ENCODE data around the gene ANTKMT. TPM values are rescaled to one million over a fixed set of nuclear protein-coding genes. Genes with fewer than 3 reads are reported as not detected.
A peak's percentile ranks its signal among the peaks of the same experiment; 100 is the strongest.

The ANTKMT gene
- total and polyA plus RNA-seq, 10 donors = 28.6 to 77.2 (median 38.7) TPM

DNA sequence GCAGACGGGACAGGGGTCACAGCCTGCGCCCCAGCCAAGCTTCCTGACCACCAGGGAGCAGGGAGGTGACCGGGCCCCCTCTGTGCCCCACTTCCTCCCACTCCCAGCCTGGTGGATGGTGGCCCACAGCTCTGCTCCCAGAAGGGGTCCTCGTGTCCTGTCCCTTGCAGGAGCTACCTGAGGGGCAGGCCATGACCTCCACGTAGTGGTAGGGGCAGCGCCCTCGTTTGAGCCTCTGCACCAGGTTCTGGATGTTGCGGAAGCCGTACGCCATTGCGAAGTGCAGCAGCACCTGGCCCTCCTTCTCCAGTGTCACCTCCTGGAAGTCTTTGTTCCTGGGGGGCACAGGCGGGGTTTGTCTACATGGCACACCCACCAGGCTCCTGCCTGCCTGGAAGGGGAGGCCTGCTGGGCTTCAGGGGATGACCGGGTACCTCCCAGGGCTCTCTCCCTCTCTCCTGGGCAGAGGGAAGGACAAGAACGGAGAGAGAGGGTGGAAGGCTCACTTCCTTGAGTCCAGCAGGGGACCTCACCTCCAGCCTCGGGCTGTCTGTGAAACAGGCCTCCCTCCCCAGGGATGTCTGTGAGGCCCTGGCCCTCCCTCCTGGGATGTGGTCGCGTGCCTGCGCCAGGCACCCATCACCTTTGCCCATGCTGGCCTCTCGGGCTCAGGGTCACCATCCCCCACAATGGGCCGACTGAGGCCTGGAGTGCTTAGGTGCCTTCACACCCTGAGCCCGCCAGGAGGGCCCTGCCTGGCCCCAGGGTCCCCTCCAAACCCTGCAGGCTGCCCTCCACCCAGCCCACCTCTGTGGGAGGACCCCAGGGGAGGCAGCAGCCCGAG lies 9.9 kb downstream of the ANTKMT start:
- no peak for TF ChIP-seq POLR2A (IDR thresholded peaks at IDR 0.05)
- TF ChIP-seq POLR2AphosphoS5 (IDR thresholded peaks at IDR 0.05) = peak in 2 of 3 donors; percentile 1 to 2
- WGBS, 5 donors = 84 to 93% (median 89%) methylated on average over 17 to 22 of the region's 22 CpGs

DNA sequence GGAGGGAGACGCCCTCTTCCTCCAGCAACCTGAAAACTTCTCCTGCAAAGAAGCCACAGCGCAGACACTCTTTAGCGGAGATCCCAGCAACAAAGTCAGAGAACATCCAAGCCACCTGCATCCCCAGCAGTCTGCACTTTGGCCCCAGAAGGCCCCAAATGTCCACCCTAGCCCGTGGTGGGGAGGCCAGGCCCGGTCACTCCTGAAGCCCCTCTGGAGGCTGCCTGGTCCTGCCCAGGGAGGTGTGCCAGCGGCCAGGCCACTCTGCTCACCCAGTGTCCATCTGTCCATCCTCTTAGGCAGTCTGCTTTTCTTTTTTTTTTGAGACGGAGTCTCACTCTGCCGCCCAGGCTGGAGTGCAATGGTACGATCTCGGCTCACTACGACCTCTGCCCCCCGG lies 11.4 kb downstream of the ANTKMT start:
- Histone ChIP-seq H3K4me1 (peaks cover 0 to 31% (median 19%) of the 10 kb centered on the region in 6 donors), H3K27ac (no peak overlapping the region), H3K9me3 (no peaks in the 10 kb centered on the region), H3K27me3 (replicated peaks in 1 of 7) (peaks cover 0 to 21% (median 8%) of the 10 kb centered on the region in 7 donors), H3K36me3 (peaks cover 0 to 84% (median 58%) of the 10 kb centered on the region in 6 donors), H3K4me3 (no peak overlapping the region)
- no peak for DNase-seq
- TF ChIP-seq POLR2AphosphoS5 (IDR thresholded peaks at IDR 0.05) (no peak), POLR2A (IDR thresholded peaks at IDR 0.05) (no peak)
- TF ChIP-seq, protein P1, sequence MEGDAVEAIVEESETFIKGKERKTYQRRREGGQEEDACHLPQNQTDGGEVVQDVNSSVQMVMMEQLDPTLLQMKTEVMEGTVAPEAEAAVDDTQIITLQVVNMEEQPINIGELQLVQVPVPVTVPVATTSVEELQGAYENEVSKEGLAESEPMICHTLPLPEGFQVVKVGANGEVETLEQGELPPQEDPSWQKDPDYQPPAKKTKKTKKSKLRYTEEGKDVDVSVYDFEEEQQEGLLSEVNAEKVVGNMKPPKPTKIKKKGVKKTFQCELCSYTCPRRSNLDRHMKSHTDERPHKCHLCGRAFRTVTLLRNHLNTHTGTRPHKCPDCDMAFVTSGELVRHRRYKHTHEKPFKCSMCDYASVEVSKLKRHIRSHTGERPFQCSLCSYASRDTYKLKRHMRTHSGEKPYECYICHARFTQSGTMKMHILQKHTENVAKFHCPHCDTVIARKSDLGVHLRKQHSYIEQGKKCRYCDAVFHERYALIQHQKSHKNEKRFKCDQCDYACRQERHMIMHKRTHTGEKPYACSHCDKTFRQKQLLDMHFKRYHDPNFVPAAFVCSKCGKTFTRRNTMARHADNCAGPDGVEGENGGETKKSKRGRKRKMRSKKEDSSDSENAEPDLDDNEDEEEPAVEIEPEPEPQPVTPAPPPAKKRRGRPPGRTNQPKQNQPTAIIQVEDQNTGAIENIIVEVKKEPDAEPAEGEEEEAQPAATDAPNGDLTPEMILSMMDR (IDR thresholded peaks at IDR 0.05 in 8 of 11, conservative IDR thresholded peaks at IDR 0.05 in 3 of 11) = no peak
- intact Hi-C loops (cut with DNase I; ENCODE audit: low total_unique reads) = no loop called here
- 93 to 95% (median 95%) methylated on average over 12 of the region's 12 CpGs for WGBS, 5 donors

More for the DNA sequence above, 9.9 kb downstream of the ANTKMT start:
- peak; percentile 72 for DNase-seq
- Histone ChIP-seq H3K4me3 (no peak overlapping the region), H3K4me1 (peaks cover 5 to 34% (median 31%) of the 10 kb centered on the region in 6 donors), H3K27ac (no peak overlapping the region), H3K27me3 (replicated peaks in 1 of 7) (peaks cover 0 to 35% (median 18%) of the 10 kb centered on the region in 7 donors), H3K9me3 (no peaks in the 10 kb centered on the region), H3K36me3 (peaks cover 0 to 69% (median 43%) of the 10 kb centered on the region in 6 donors)
- intact Hi-C loops (cut with DNase I; ENCODE audit: low total_unique reads) = no loop called here

DNA sequence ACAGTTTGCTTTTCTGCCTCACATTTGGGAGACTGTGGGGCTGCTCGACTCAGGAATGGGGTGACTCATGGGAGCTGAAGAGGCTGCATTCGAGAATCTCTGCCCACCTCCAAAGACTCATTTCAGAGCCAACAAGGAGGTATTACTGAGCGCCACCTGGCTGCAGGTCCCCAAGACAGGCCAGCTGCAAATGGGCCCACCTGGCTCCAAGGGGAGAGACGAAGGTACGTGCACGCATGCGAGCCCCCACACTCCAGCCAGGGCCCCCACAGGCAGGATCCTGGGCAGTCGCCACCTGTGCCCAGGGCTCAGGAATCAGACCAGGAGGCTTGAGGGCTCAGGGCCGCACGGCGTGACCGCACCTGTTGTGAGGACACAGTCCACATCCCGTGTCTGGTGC lies 12.0 kb downstream of the ANTKMT start:
- Histone ChIP-seq H3K27ac (no peak overlapping the region), H3K9me3 (no peaks in the 10 kb centered on the region)
- intact Hi-C loops (cut with DNase I; ENCODE audit: low total_unique reads) = no loop called here

GRCh38 chr16:733382-734207 lies 12.6 kb downstream of the ANTKMT start:
- H3K4me3 ChIP-seq = no peak overlapping the region
- DNase-seq = peak; percentile 75
- H3K27me3 ChIP-seq (replicated peaks in 1 of 7) = peaks cover 0 to 8% (median 0%) of the 10 kb centered on the region in 7 donors
- peaks cover 0 to 97% (median 62%) of the 10 kb centered on the region in 6 donors for H3K36me3 ChIP-seq
- TF ChIP-seq, protein P1 (IDR thresholded peaks at IDR 0.05 in 8 of 11, conservative IDR thresholded peaks at IDR 0.05 in 3 of 11) = peak in 5 of 11 experiments; percentile 12 to 59 (median 26)
- TF ChIP-seq POLR2AphosphoS5 (IDR thresholded peaks at IDR 0.05) = peak in 1 of 3 donors; percentile 57
- TF ChIP-seq POLR2A (IDR thresholded peaks at IDR 0.05) = no peak
- H3K9me3 ChIP-seq = no peaks in the 10 kb centered on the region
- intact Hi-C loops (cut with DNase I; ENCODE audit: low total_unique reads) = no loop called here
- 78 to 91% (median 87%) methylated on average over 19 to 34 of the region's 34 CpGs for WGBS, 5 donors
- no peak overlapping the region for H3K27ac ChIP-seq
- peaks cover 0 to 28% (median 8%) of the 10 kb centered on the region in 6 donors for H3K4me1 ChIP-seq

More for the DNA sequence above, 12.0 kb downstream of the ANTKMT start:
- H3K36me3 ChIP-seq = peaks cover 0 to 90% (median 61%) of the 10 kb centered on the region in 6 donors
- no peak overlapping the region for H3K4me3 ChIP-seq
- peaks cover 0 to 31% (median 14%) of the 10 kb centered on the region in 6 donors for H3K4me1 ChIP-seq
- no peak for DNase-seq
- TF ChIP-seq POLR2AphosphoS5 (IDR thresholded peaks at IDR 0.05) = no peak
- TF ChIP-seq, protein P1 (IDR thresholded peaks at IDR 0.05 in 8 of 11, conservative IDR thresholded peaks at IDR 0.05 in 3 of 11) = peak in 2 of 11 experiments; percentile 1 to 27
- TF ChIP-seq POLR2A (IDR thresholded peaks at IDR 0.05) = no peak
- WGBS, 5 donors = 90 to 98% (median 92%) methylated on average over 6 to 13 of the region's 13 CpGs
- peaks cover 0 to 15% (median 3%) of the 10 kb centered on the region in 7 donors for H3K27me3 ChIP-seq (replicated peaks in 1 of 7)
